GM12878 (cell line): ENCODE measurements around the gene AFF2.

Experiments
- RBBP5 ChIP-seq: fragments of 200-600 bp; sonication (generic); conservative IDR thresholded peaks from 2 replicates; pipeline ENCODE4 v1.6.1; 2016
- RCOR1 ChIP-seq: conservative IDR thresholded peaks from 2 replicates; pipeline ENCODE4 v1.6.1; 2012; ENCODE audit warnings: low read depth, low read length, improper control_type of control experiment
- SIN3A ChIP-seq: IDR thresholded peaks from 2 replicates; pipeline ENCODE4 v1.6.1; 2012; ENCODE audit warnings: low read depth, low read length, improper control_type of control experiment
- TF ChIP-seq, protein P1 (sequence below): IDR thresholded peaks from 2 replicates; pipeline ENCODE4 v1.6.1; 2011; ENCODE audit warnings: low read depth, low read length, improper control_type of control experiment, borderline replicate concordance
- TF ChIP-seq, protein P2 (sequence below), 3 experiments: IDR thresholded peaks in 2 of 3; conservative IDR thresholded peaks in 1 of 3; 2 replicates each; pipeline ENCODE4 v1.5.1; 2011; ENCODE audit warnings: low read depth in 3 of 3, low read length in 3 of 3, mild to moderate bottlenecking in 3 of 3, control low read depth in 2 of 3, moderate library complexity in 2 of 3, inconsistent platforms in 1 of 3, mixed read lengths in 1 of 3; ENCODE audit not compliant: control insufficient read depth in 2 of 3, insufficient read depth in 1 of 3; ENCODE audit errors: extremely low read depth in 1 of 3

DNA sequence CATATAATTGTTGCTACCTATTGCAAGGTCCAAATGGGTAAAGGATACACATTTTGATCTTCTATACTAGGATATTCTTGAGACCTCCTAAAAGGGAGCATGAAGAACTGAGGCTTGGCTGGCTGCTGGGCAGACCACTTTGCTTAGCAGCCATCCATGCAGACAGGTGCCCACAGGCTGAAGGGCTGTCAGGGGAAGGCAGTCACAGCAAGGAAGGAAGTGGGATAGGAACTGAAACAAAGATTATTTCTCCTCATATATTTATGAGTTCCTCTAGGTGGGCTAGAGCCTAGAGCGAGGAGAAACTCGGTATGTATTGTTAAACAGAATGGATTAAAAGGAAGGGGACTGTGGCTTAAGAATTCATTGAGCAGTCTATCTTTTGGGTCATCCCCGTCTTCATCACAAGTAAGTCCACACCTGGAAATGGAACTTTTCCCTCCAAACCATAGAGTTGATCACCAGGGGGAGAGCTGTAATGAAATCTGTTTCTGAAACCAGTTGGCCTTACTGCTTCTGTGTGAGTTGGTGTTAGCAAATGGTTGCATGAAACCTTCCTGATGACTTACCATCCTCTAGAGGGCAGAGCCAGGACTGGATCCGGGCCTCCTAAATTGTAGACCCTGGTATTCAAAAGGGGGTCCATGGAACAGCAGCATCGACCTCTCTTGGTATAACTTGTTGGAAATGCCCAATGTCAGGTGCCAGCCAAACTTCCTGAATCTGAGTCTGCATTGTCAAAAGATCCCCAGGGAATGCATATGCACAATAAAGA, 42.3 kb downstream of the AFF2 start:
- TF ChIP-seq, protein P1, sequence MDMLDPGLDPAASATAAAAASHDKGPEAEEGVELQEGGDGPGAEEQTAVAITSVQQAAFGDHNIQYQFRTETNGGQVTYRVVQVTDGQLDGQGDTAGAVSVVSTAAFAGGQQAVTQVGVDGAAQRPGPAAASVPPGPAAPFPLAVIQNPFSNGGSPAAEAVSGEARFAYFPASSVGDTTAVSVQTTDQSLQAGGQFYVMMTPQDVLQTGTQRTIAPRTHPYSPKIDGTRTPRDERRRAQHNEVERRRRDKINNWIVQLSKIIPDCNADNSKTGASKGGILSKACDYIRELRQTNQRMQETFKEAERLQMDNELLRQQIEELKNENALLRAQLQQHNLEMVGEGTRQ: no peak
- TF ChIP-seq RBBP5 (no peak), SIN3A (no peak), RCOR1 (no peak)
- TF ChIP-seq, protein P2, sequence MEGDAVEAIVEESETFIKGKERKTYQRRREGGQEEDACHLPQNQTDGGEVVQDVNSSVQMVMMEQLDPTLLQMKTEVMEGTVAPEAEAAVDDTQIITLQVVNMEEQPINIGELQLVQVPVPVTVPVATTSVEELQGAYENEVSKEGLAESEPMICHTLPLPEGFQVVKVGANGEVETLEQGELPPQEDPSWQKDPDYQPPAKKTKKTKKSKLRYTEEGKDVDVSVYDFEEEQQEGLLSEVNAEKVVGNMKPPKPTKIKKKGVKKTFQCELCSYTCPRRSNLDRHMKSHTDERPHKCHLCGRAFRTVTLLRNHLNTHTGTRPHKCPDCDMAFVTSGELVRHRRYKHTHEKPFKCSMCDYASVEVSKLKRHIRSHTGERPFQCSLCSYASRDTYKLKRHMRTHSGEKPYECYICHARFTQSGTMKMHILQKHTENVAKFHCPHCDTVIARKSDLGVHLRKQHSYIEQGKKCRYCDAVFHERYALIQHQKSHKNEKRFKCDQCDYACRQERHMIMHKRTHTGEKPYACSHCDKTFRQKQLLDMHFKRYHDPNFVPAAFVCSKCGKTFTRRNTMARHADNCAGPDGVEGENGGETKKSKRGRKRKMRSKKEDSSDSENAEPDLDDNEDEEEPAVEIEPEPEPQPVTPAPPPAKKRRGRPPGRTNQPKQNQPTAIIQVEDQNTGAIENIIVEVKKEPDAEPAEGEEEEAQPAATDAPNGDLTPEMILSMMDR (IDR thresholded peaks at IDR 0.05 in 2 of 3, conservative IDR thresholded peaks at IDR 0.05 in 1 of 3; ENCODE audit: control insufficient read depth in 2 of 3, extremely low read depth in 1 of 3, insufficient read depth in 1 of 3, low read depth in 3 of 3, low read length in 3 of 3): no peak
